ENCODE measurements around the gene CCDC192.
"Not testable (repeated sequence)": the region's sequence is repeated elsewhere in the genome, so short reads cannot be mapped to it uniquely, and the experiment has no call there.

Gene CCDC192

DNA sequence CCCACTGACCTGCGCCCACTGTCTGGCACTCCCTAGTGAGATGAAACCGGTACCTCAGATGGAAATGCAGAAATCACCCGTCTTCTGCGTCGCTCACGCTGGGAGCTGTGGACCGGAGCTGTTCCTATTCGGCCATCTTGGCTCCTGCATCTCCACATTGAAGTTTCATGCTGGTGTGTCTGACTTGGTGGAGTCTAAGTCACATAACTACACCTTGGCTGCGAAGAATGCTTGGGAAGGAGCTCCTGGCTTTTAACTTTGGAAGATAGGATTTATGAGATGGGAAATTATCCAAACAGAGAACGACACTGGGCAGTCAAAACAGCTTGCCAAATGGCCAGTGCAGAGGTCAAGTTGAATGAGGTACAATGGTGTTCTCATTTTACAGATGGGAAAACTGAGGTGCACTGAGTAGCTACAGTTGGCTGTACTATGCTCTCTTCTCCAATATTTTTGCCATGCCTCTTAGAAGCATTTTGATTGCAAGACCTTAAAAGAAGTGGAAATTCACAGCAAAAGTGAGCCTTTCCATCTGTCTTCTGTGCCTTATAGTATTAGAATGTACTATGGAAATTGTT is 36.7 kb downstream of the CCDC192 start:
- Histone ChIP-seq H3K4me1 (ENCODE audit: control insufficient read depth, insufficient read depth, low read length) (no peaks in the 10 kb centered on the region), H3K36me3 (ENCODE audit: control insufficient read depth in 2 of 2, insufficient read depth in 1 of 2, low read length in 2 of 2) (no peaks in the 10 kb centered on the region), H3K27ac (ENCODE audit: extremely low read depth, low read depth, low read length) (no peak overlapping the region), H3K9me3 (ENCODE audit: control insufficient read depth, insufficient read depth, low read depth, low read length) (no peaks in the 10 kb centered on the region), H3K4me3 (ENCODE audit: low read depth, low read length) (no peak overlapping the region)
- no peak for TF ChIP-seq GFI1B (tag by site-specific recombination; IDR thresholded peaks at IDR 0.05)
- TF ChIP-seq KLF9 (tag by site-specific recombination; IDR thresholded peaks at IDR 0.05; ENCODE audit: low read depth), result no peak
- ChIA-PET CTCF (no interaction called here), POLR2A (no interaction called here)

DNA sequence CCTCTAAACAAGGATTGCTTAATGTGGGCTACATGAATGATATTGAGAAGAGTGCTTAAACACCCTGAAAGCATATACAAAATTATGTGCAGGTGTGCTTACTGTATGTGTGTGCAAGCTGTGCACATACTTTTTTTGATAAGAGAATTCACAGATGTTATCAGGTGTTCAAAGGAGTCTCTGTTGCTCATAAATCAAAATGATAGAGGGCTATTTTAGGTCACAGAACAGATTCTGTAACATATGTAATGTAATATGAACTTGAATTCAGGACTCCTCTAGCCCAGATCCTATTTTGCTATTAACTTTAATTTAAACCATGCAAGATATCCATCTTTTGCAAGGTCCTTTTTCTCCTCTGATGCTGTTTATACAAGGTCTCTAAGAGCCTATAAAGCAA is 38.2 kb downstream of the CCDC192 start:
- 0 out of 2 replicates have a peak, but pooled peaks have one; percentile 12 for TF ChIP-seq TRIM28 (IDR thresholded peaks at IDR 0.05; ENCODE audit: borderline replicate concordance, low read length)
- TF ChIP-seq ZNF398 (tag by site-specific recombination; IDR thresholded peaks at IDR 0.05), result no peak
- no peak for TF ChIP-seq ZNF600 (tag by site-specific recombination; IDR thresholded peaks at IDR 0.05)
- 0 out of 2 replicates have a peak, but pooled peaks have one; percentile 14 for TF ChIP-seq TCF7L2 (IDR thresholded peaks at IDR 0.05; ENCODE audit: borderline replicate concordance, low read depth, low read length)
- Histone ChIP-seq H3K4me3 (ENCODE audit: low read depth, low read length) (no peak overlapping the region), H3K4me1 (ENCODE audit: control insufficient read depth, insufficient read depth, low read length) (no peaks in the 10 kb centered on the region), H3K9me3 (ENCODE audit: control insufficient read depth, insufficient read depth, low read depth, low read length) (no peaks in the 10 kb centered on the region), H3K36me3 (ENCODE audit: control insufficient read depth in 2 of 2, insufficient read depth in 1 of 2, low read length in 2 of 2) (no peaks in the 10 kb centered on the region), H3K27ac (ENCODE audit: extremely low read depth, low read depth, low read length) (no peak overlapping the region)
- CTCF ChIA-PET, result no interaction called here
- POLR2A ChIA-PET, result no interaction called here

DNA sequence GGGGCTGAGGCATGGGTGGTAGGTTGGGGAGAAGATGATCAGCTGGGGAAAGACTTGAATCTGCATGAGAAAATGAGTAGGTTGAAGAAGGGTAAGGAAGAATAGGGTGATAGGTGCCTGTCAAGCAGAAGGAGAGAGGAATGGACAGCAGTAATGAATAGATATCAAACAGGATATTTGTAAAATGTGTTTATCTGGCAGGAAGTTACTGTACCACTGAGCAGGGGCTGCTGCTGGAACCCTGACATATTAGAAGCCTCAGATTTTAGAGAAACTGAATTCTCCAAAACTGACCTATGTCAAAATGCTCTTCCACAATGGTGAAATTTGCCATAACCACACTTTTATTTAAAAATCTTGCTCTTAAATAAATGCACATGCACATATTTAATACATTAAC is 41.0 kb downstream of the CCDC192 start:
- CTCF ChIA-PET, result no interaction called here
- TF ChIP-seq ZNF629 (tag by site-specific recombination; IDR thresholded peaks at IDR 0.05), result no peak
- Histone ChIP-seq H3K9me3 (ENCODE audit: control insufficient read depth, insufficient read depth, low read depth, low read length) (no peaks in the 10 kb centered on the region), H3K27ac (ENCODE audit: extremely low read depth, low read depth, low read length) (no peak overlapping the region), H3K4me3 (ENCODE audit: low read depth, low read length) (no peak overlapping the region), H3K36me3 (ENCODE audit: control insufficient read depth in 2 of 2, insufficient read depth in 1 of 2, low read length in 2 of 2) (no peaks in the 10 kb centered on the region), H3K4me1 (ENCODE audit: control insufficient read depth, insufficient read depth, low read length) (no peaks in the 10 kb centered on the region)
- POLR2A ChIA-PET, result no interaction called here

DNA sequence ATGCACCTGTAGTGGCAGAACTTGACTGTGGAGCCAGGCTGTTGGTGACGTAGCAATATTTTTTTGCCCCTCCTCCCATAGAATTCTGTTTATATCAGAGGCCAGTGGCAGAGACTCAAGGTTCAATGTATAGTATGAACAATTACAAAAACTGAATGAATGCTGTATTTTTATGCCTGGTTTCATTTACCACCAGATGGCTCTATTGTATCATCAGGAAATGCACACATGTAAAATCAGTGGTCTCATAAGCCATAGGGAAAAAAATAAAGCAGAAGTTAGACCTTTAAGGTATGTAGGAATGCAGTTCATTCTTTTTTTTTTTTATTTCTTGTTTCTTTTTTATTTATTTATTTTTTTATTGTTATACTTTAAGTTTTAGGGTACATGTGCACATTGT is 43.6 kb downstream of the CCDC192 start:
- Histone ChIP-seq H3K4me1 (ENCODE audit: control insufficient read depth, insufficient read depth, low read length) (no peaks in the 10 kb centered on the region), H3K9me3 (ENCODE audit: control insufficient read depth, insufficient read depth, low read depth, low read length) (no peaks in the 10 kb centered on the region), H3K4me3 (ENCODE audit: low read depth, low read length) (no peak overlapping the region), H3K36me3 (ENCODE audit: control insufficient read depth in 2 of 2, insufficient read depth in 1 of 2, low read length in 2 of 2) (no peaks in the 10 kb centered on the region), H3K27ac (ENCODE audit: extremely low read depth, low read depth, low read length) (no peak overlapping the region)
- POLR2A ChIA-PET, result no interaction called here
- peak; percentile 56 for TF ChIP-seq ZNF654 (tag by site-specific recombination; IDR thresholded peaks at IDR 0.05; ENCODE audit: low read depth)
- no peak for TF ChIP-seq ZNF529 (tag by site-specific recombination; IDR thresholded peaks at IDR 0.05; ENCODE audit: insufficient replicate concordance)
- peak; percentile 70; the same call in 1 of the 2 replicates for TF ChIP-seq ZNF2 (tag by site-specific recombination; IDR thresholded peaks at IDR 0.05)
- CTCF ChIA-PET, result no interaction called here

GRCh38 chr5:127752503-127753265 is 49.5 kb downstream of the CCDC192 start:
- POLR2A ChIA-PET; H3K4me3 ChIP-seq (ENCODE audit: low read depth, low read length); H3K36me3 ChIP-seq (ENCODE audit: control insufficient read depth in 2 of 2, insufficient read depth in 1 of 2, low read length in 2 of 2); H3K4me1 ChIP-seq (ENCODE audit: control insufficient read depth, insufficient read depth, low read length); H3K9me3 ChIP-seq (ENCODE audit: control insufficient read depth, insufficient read depth, low read depth, low read length); H3K27ac ChIP-seq (ENCODE audit: extremely low read depth, low read depth, low read length): not testable (repeated sequence)
- CTCF ChIA-PET, result interaction anchor here (0.6 kb wide), 1 partner anchor 341 kb away, joined by 3 read pairs; no protein-coding TSS in a partner anchor
